Esophagus muscularis mucosa (tissue), 4 donors: ENCODE data around the gene HBA2.
"Not testable (repeated sequence)": the region's sequence is repeated elsewhere in the genome, so short reads cannot be mapped to it uniquely, and the experiment has no call there.

Source experiments
- EP300 ChIP-seq: sonication (generic); formaldehyde crosslinking; IDR thresholded peaks from one replicate; pipeline ENCODE4 v1.6.1; 2017; ENCODE audit warnings: antibody characterized with exemption
- POLR2AphosphoS5 ChIP-seq, 2 donors: sonication (generic); formaldehyde crosslinking; IDR thresholded peaks; one replicate each; pipeline ENCODE4 v1.6.1; 2017; ENCODE audit warnings: antibody characterized with exemption in 2 of 2
- TF ChIP-seq, protein P1 (sequence below), 3 experiments: fragments of 200-600 bp in 2 of 3; fragments of 450-650 bp in 1 of 3; sonication (generic) in 2 of 3; IDR thresholded peaks; one replicate each; pipeline ENCODE4 v1.5.1; 2017 to 2019; ENCODE audit warnings: antibody characterized with exemption in 3 of 3, mild to moderate bottlenecking in 2 of 3, moderate library complexity in 1 of 3

DNA sequence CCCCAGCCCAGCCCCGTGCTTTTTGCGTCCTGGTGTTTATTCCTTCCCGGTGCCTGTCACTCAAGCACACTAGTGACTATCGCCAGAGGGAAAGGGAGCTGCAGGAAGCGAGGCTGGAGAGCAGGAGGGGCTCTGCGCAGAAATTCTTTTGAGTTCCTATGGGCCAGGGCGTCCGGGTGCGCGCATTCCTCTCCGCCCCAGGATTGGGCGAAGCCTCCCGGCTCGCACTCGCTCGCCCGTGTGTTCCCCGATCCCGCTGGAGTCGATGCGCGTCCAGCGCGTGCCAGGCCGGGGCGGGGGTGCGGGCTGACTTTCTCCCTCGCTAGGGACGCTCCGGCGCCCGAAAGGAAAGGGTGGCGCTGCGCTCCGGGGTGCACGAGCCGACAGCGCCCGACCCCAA is 3.3 kb downstream of the HBA2 start:
- TF ChIP-seq, protein P1, sequence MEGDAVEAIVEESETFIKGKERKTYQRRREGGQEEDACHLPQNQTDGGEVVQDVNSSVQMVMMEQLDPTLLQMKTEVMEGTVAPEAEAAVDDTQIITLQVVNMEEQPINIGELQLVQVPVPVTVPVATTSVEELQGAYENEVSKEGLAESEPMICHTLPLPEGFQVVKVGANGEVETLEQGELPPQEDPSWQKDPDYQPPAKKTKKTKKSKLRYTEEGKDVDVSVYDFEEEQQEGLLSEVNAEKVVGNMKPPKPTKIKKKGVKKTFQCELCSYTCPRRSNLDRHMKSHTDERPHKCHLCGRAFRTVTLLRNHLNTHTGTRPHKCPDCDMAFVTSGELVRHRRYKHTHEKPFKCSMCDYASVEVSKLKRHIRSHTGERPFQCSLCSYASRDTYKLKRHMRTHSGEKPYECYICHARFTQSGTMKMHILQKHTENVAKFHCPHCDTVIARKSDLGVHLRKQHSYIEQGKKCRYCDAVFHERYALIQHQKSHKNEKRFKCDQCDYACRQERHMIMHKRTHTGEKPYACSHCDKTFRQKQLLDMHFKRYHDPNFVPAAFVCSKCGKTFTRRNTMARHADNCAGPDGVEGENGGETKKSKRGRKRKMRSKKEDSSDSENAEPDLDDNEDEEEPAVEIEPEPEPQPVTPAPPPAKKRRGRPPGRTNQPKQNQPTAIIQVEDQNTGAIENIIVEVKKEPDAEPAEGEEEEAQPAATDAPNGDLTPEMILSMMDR (IDR thresholded peaks at IDR 0.05) = not testable (repeated sequence)
- not testable (repeated sequence) for TF ChIP-seq POLR2AphosphoS5 (IDR thresholded peaks at IDR 0.05); EP300
